Activated naive CD4-positive, alpha-beta T cell treated with Interleukin-2 at 50 U/mL for 16 hours (primary cell): ENCODE measurements around the gene COLGALT1.
A peak's percentile ranks its signal among the peaks of the same experiment; 100 is the strongest.
"Not testable (repeated sequence)": the region's sequence is repeated elsewhere in the genome, so short reads cannot be mapped to it uniquely, and the experiment has no call there.

Experiments used
- DNase-seq: peaks from one replicate; pipeline ENCODE4 v3.0.0-alpha.2; 2020

COLGALT1 gene

GRCh38 chr19:17562561-17562960 is 7.1 kb downstream of the COLGALT1 start:
- no peak for DNase-seq

- no peak for DNase-seq
These were observed 9.3 kb downstream of the COLGALT1 start for GRCh38 chr19:17564781-17565180.

- DNase-seq, result no peak
These were observed 10.2 kb downstream of the COLGALT1 start for GRCh38 chr19:17565611-17566010.

- no peak for DNase-seq
These were observed 12.5 kb downstream of the COLGALT1 start for GRCh38 chr19:17567940-17568339.

GRCh38 chr19:17570291-17570690 is 14.8 kb downstream of the COLGALT1 start:
- not testable (repeated sequence) for DNase-seq

- DNase-seq, result no peak
These were observed 15.3 kb downstream of the COLGALT1 start for GRCh38 chr19:17570791-17571190.

- no peak for DNase-seq
These were observed 17.2 kb downstream of the COLGALT1 start for GRCh38 chr19:17572638-17573037.

GRCh38 chr19:17575871-17576757 is 20.7 kb downstream of the COLGALT1 start:
- no peak for DNase-seq

- no peak for DNase-seq
These were observed 21.5 kb downstream of the COLGALT1 start for GRCh38 chr19:17576758-17577456.

GRCh38 chr19:17577457-17578097 is 22.1 kb downstream of the COLGALT1 start:
- DNase-seq, result no peak

- peak; percentile 12 for DNase-seq
These were observed 24.3 kb downstream of the COLGALT1 start for GRCh38 chr19:17579661-17580244.

- no peak for DNase-seq
These were observed 25.2 kb downstream of the COLGALT1 start for GRCh38 chr19:17580470-17581144.

GRCh38 chr19:17581211-17581874 is 25.9 kb downstream of the COLGALT1 start:
- no peak for DNase-seq

GRCh38 chr19:17582613-17583012 is 27.2 kb downstream of the COLGALT1 start:
- no peak for DNase-seq

- no peak for DNase-seq
These were observed 28.7 kb downstream of the COLGALT1 start for GRCh38 chr19:17584132-17584531.

GRCh38 chr19:17585395-17585794 is 29.9 kb downstream of the COLGALT1 start:
- not testable (repeated sequence) for DNase-seq

- DNase-seq, result no peak
These were observed 35.4 kb downstream of the COLGALT1 start for GRCh38 chr19:17590866-17591265.

GRCh38 chr19:17594296-17594695 is 38.8 kb downstream of the COLGALT1 start:
- not testable (repeated sequence) for DNase-seq

GRCh38 chr19:17598063-17598462 is 42.6 kb downstream of the COLGALT1 start:
- not testable (repeated sequence) for DNase-seq

GRCh38 chr19:17598953-17599352 is 43.5 kb downstream of the COLGALT1 start:
- no peak for DNase-seq

- no peak for DNase-seq
These were observed 44.3 kb downstream of the COLGALT1 start for GRCh38 chr19:17599780-17600179.

- DNase-seq, result no peak
These were observed 46.2 kb downstream of the COLGALT1 start for GRCh38 chr19:17601683-17602082.
